ENCODE results near the gene CEP72.

- TF ChIP-seq REST (IDR thresholded peaks at IDR 0.05; ENCODE audit: low read depth), result no peak
- TF ChIP-seq FOXM1 (IDR thresholded peaks at IDR 0.05; ENCODE audit: borderline replicate concordance, low read depth), result no peak
- no peak for TF ChIP-seq EP300 (IDR thresholded peaks at IDR 0.05; ENCODE audit: borderline replicate concordance)
- no peak for TF ChIP-seq CEBPB (IDR thresholded peaks at IDR 0.05)
- TF ChIP-seq YY1 (IDR thresholded peaks at IDR 0.05; ENCODE audit: low read depth), result no peak
Measured at GRCh38 chr5:569358-569867, 42.7 kb upstream of the CEP72 start.

Measured in Ishikawa (cell line).